Keratinocyte (primary cell): ENCODE measurements around the gene DCTPP1.

Experiments used
- CTCF ChIP-seq, 3 experiments: IDR thresholded peaks in 1 of 3; conservative IDR thresholded peaks in 1 of 3; optimal IDR thresholded peaks in 1 of 3; 2 replicates in 2 of 3; 3 replicates in 1 of 3; pipeline versions ENCODE3 to v1.5.1; 2011; ENCODE audit warnings: low read length in 3 of 3, mild to moderate bottlenecking in 3 of 3, moderate library complexity in 2 of 3, control low read depth in 1 of 3, inconsistent platforms in 1 of 3; ENCODE audit not compliant: insufficient read depth in 2 of 3; ENCODE audit errors: extremely low read depth in 1 of 3
- EZH2 ChIP-seq: IDR thresholded peaks from one replicate; pipeline ENCODE4 v1.6.1; 2012; ENCODE audit warnings: inconsistent platforms, mild to moderate bottlenecking, low read length, moderate library complexity

DNA sequence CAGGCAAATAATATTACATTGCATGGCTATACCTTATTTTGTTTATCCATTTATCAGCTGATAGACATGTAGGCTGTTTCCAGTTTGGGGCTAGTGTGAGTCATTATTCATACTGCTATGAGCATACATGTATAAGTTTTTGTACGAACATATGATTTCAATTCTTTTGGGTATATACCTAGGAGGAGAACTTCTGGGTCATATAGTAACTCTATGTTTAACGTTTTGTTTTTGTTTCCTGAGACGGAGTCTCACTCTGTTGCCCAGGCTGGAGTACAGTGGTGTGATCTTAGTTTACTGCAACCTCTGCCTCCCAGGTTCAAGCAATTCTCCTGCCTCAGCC is 40.3 kb upstream of the DCTPP1 start:
- TF ChIP-seq CTCF (optimal IDR thresholded peaks at IDR 0.05 in 1 of 3, IDR thresholded peaks at IDR 0.05 in 1 of 3, conservative IDR thresholded peaks at IDR 0.05 in 1 of 3; ENCODE audit: extremely low read depth in 1 of 3, insufficient read depth in 2 of 3, low read length in 3 of 3) (no peak), EZH2 (no peak)
